Measurements from ENCODE around the gene PDZD2. TPM values are rescaled to one million over a fixed set of nuclear protein-coding genes. Genes with fewer than 3 reads are reported as not detected.

Gene PDZD2
- total and polyA plus RNA-seq, 2 experiments from 2014 or later: 8.3 to 16.9 TPM

GRCh38 chr5:32107291-32107690 is 468.4 kb downstream of the PDZD2 start:
- 0 out of 2 replicates have a peak, but pooled peaks cover 3% of the 10 kb centered on the region for H3F3A ChIP-seq (replicated peaks; ENCODE audit: low read depth)
- H3K4me1 Mint-ChIP-seq: no peaks in the 10 kb centered on the region
- H3K27me3 ChIP-seq (ENCODE audit: insufficient read depth): no peaks in the 10 kb centered on the region
- H3K27ac Mint-ChIP-seq: no peak overlapping the region
- H3K4me1 ChIP-seq (ENCODE audit: insufficient read depth): no peaks in the 10 kb centered on the region
- no peak overlapping the region for H3K27ac ChIP-seq (ENCODE audit: low read depth)
- no peak for DNase-seq (ENCODE audit: low spot score)
- peaks cover 18% of the 10 kb centered on the region; the same call in 1 of the 2 replicates for H4K20me1 ChIP-seq (replicated peaks; ENCODE audit: insufficient read depth)
- no peak overlapping the region for H2AFZ ChIP-seq
- H3K79me2 ChIP-seq (replicated peaks; ENCODE audit: insufficient read depth): 0 out of 2 replicates have a peak, but pooled peaks cover 3% of the 10 kb centered on the region
- H3K36me3 ChIP-seq (ENCODE audit: insufficient read depth): peaks cover 37% of the 10 kb centered on the region
- H3K4me2 ChIP-seq: no peak overlapping the region
- H3K27me3 Mint-ChIP-seq (ENCODE audit: insufficient read depth, low read depth, poor library complexity): no peaks in the 10 kb centered on the region
- H3K4me3 Mint-ChIP-seq: no peak overlapping the region
- H3K9me3 Mint-ChIP-seq: peaks cover 4% of the 10 kb centered on the region; the same call in 2 of the 3 replicates
- no peak for TF ChIP-seq CREB1 (CRISPR knock-in tag; IDR thresholded peaks at IDR 0.05; ENCODE audit: low read depth)
- TF ChIP-seq EZH2phosphoT487 (IDR thresholded peaks at IDR 0.05; ENCODE audit: unreplicated experiment): no peak
- no peak for TF ChIP-seq CTCF (conservative IDR thresholded peaks at IDR 0.05; ENCODE audit: low read depth in 2 of 2)
- no peak overlapping the region for H3K4me3 ChIP-seq
- H3K36me3 Mint-ChIP-seq (ENCODE audit: low read depth): peaks cover 84% of the 10 kb centered on the region
- ATAC-seq: no peak
- no peaks in the 10 kb centered on the region for H3K9me2 ChIP-seq (ENCODE audit: insufficient read depth)

- H3K4me1 Mint-ChIP-seq: no peaks in the 10 kb centered on the region
- 0 out of 2 replicates have a peak, but pooled peaks cover 3% of the 10 kb centered on the region for H3K79me2 ChIP-seq (replicated peaks; ENCODE audit: insufficient read depth)
- H3K27ac Mint-ChIP-seq: no peak overlapping the region
- no peak overlapping the region for H2AFZ ChIP-seq
- no peaks in the 10 kb centered on the region for H3K27me3 Mint-ChIP-seq (ENCODE audit: insufficient read depth, low read depth, poor library complexity)
- no peaks in the 10 kb centered on the region for H3K4me1 ChIP-seq (ENCODE audit: insufficient read depth)
- H3K36me3 Mint-ChIP-seq (ENCODE audit: low read depth): peaks cover 82% of the 10 kb centered on the region
- H3K36me3 ChIP-seq (ENCODE audit: insufficient read depth): peaks cover 37% of the 10 kb centered on the region
- H3F3A ChIP-seq (replicated peaks; ENCODE audit: low read depth): 0 out of 2 replicates have a peak, but pooled peaks cover 3% of the 10 kb centered on the region
- DNase-seq (ENCODE audit: low spot score) (no peak), ATAC-seq (no peak)
- H3K4me3 ChIP-seq: no peak overlapping the region
- peaks cover 10% of the 10 kb centered on the region; the same call in 1 of the 2 replicates for H4K20me1 ChIP-seq (replicated peaks; ENCODE audit: insufficient read depth)
- H3K27me3 ChIP-seq (ENCODE audit: insufficient read depth): no peaks in the 10 kb centered on the region
- peaks cover 4% of the 10 kb centered on the region; the same call in 2 of the 3 replicates for H3K9me3 Mint-ChIP-seq
- H3K4me2 ChIP-seq: no peak overlapping the region
- H3K27ac ChIP-seq (ENCODE audit: low read depth): no peak overlapping the region
- no peak overlapping the region for H3K4me3 Mint-ChIP-seq
- no peaks in the 10 kb centered on the region for H3K9me2 ChIP-seq (ENCODE audit: insufficient read depth)
- TF ChIP-seq ZNF114 (CRISPR knock-in tag; IDR thresholded peaks at IDR 0.05) (no peak), POLR2AphosphoS5 (IDR thresholded peaks at IDR 0.05; ENCODE audit: low read depth) (no peak), EZH2phosphoT487 (IDR thresholded peaks at IDR 0.05; ENCODE audit: unreplicated experiment) (no peak), JUNB (IDR thresholded peaks at IDR 0.05; ENCODE audit: unreplicated experiment) (no peak), EZH2 (IDR thresholded peaks at IDR 0.05; ENCODE audit: low read depth, unreplicated experiment) (no peak), ZNF331 (CRISPR knock-in tag; IDR thresholded peaks at IDR 0.05; ENCODE audit: low read depth) (no peak), NANOG (IDR thresholded peaks at IDR 0.05; ENCODE audit: borderline replicate concordance) (no peak), STAT1 (IDR thresholded peaks at IDR 0.05; ENCODE audit: unreplicated experiment) (no peak), CREB1 (CRISPR knock-in tag; IDR thresholded peaks at IDR 0.05; ENCODE audit: low read depth) (no peak), ETS1 (IDR thresholded peaks at IDR 0.05) (no peak), REST (IDR thresholded peaks at IDR 0.05; ENCODE audit: unreplicated experiment) (no peak), CTCF (conservative IDR thresholded peaks at IDR 0.05; ENCODE audit: low read depth in 2 of 2) (no peak)
Measured at GRCh38 chr5:32108167-32108566, 469.2 kb downstream of the PDZD2 start.

Data from GM23338 (cell line).